GM12872 (cell line): ENCODE data around the gene CGB2.
"Not testable (repeated sequence)": the region's sequence is repeated elsewhere in the genome, so short reads cannot be mapped to it uniquely, and the experiment has no call there.

Source experiments
- TF ChIP-seq, protein P1 (sequence below): IDR thresholded peaks from 3 replicates; pipeline ENCODE4 v1.5.1; 2011; ENCODE audit warnings: low read depth, mild to moderate bottlenecking, low read length, moderate library complexity; ENCODE audit not compliant: insufficient read depth

CGB2 gene

DNA sequence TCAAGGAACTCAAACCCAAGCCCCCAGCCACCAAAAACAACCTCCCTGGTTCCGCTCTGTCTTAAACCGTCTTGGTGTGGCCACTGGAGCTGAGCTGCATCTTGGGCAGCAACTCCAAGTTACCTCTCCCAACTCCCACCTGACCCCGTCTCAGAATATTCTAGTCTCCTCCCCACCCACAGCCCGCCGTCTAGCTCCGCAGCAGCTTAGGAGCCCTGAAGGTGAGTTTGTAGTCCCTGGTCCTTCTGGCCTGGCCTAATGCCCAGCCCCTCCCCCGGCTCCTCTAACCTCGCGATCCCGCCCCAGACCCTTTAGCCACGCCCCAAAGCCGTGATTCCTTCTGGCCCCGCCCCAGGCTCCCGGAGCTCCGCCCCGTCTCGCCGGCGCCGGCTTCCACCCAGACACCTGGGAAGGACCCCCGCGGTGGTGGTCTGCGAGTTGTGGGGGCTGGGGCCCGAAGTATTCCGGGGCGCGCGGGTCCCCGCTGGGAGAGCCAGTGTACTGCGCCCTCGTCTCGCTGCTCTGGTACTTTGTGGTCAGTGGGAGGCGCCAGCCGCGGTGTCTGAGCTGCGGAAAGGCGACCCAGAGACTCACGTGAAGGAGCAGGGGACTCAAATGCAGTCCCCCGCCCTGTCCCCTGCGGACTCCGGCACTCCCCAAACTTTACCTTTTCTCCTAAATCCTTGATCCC, 12.3 kb upstream of the CGB2 start:
- TF ChIP-seq, protein P1, sequence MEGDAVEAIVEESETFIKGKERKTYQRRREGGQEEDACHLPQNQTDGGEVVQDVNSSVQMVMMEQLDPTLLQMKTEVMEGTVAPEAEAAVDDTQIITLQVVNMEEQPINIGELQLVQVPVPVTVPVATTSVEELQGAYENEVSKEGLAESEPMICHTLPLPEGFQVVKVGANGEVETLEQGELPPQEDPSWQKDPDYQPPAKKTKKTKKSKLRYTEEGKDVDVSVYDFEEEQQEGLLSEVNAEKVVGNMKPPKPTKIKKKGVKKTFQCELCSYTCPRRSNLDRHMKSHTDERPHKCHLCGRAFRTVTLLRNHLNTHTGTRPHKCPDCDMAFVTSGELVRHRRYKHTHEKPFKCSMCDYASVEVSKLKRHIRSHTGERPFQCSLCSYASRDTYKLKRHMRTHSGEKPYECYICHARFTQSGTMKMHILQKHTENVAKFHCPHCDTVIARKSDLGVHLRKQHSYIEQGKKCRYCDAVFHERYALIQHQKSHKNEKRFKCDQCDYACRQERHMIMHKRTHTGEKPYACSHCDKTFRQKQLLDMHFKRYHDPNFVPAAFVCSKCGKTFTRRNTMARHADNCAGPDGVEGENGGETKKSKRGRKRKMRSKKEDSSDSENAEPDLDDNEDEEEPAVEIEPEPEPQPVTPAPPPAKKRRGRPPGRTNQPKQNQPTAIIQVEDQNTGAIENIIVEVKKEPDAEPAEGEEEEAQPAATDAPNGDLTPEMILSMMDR: peak; percentile 21; the same call in 1 of the 3 replicates

DNA sequence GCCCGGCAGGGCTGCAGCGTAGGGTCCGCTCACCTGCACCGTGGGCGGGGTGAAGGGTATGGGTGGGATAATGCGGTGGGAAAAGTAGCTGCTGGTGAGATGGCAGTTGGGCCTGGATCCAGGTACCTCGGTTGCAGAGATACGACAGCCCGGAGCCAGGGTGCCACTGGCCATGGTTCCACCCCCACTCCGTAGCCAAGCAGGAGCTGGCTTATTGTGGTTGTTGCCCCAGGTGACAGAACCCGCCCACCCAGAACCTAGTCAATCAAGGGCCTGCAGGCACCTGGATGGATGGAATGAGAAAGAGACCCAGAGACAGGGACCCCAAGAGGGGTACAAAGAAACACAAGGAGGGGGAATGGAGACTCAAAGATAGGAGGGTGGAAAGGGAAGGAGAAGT, 11.3 kb upstream of the CGB2 start:
- TF ChIP-seq, protein P1: no peak

DNA sequence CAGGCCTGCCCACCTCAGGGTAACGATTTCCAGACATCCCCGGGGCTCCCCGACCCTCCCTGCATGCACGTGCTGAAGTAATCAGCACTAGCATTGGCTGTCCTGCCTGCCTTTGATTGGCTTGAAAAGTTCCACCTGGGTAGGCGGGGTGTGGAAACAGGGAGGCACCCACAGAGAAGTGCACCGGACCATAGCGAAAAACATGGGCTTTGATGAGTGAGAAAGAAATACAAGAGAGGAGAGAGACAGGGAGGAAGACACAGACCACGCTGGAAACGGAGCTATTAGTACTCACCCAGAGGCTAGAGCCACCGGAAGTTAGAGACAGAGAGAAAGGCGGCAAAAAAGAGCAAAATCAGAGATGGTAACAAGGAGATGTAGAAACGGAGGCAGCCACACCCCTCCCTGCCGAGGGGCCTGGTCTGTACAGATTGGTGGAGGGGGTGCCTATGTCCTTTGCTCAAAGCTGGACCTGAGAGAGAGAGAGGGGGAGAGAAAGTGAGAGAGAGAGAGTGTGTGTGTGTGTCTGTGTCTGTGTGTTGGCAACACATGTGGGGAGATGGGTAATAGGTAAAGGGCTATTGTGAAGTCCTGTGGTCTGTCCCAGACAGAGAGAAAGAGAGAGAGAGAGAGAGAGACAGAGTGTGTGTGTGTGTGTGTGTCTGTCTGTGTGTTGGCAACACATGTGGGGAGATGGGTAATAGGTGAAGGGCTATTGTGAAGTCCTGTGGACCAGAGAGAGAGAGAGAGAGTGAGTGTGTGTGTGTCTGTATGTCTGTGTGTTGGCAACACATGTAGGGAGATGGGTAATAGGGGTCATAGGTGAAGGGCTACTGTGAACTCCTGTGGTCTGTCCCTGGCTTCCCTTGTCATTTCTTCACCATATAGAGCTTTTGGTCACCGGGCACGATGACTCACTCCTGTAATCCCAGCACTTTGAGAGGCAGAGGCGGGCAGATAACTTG, 10.5 kb upstream of the CGB2 start:
- TF ChIP-seq, protein P1: no peak

DNA sequence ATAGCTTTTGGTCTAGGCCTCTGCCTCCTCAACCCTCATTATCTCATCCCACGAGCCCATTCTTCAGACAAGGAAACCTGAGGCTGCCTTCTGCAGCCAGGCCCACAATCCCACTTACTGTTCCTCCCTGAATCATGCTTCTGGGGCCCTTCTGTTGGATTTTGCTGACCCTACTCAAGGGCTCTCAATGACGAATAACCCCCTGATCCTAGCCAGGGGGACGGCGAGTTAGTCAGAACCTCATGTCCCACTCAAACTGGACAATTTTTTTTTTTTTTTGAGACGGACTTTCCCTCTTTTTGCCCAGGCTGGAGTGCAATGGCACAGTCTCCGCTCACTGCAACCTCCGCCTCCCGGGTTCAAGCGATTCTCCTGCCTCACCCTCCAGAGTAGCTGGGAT, 9.6 kb upstream of the CGB2 start:
- TF ChIP-seq, protein P1: no peak

DNA sequence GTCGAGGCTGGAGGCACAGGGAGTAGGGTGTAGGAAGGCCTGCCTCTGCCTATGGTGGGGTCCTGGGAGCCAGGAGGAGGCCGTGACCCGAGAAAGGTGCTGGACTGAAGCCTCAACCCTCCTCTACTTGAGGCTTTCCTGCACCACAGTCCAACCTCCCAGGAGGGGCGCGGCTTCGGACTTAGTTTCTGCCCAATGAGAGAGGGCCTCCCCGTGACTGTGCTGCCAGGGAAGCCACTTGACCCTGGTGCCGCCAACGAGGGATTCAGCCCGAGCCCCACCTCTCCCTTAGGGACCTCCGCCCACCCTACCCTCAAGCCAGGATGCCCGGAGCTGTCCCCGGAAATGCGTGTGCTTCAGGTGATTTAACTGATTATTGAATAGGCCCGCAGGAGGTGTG, 7.5 kb upstream of the CGB2 start, which contains the start of gene CGB3:
Gene CGB3, minus strand, starts transcription at position 101 of the 400 bp plus-strand sequence. CDS start 362 bp downstream, outside the sequence.
- TF ChIP-seq, protein P1: not testable (repeated sequence)

DNA sequence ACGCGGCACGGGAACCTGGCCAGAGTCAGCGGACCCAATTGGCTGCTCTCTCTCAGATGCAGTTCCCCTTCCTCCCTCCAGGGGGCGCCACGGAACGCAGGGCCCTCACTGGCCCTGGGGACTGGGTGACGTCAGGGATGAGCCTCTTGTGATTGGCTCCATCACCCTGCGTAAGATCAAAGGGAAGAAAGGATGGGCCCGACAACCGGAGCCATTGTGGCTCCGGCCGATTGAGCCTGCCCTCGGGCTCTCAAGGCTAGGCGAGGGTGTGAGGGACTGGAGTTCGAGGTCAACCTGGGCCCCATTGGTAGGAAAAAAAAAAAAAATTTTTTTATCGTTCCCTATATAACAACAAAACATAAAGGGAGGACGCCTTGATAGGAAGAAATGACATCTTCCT, 5.1 kb downstream of the CGB2 start, which contains the start of gene CGB1:
Gene CGB1, minus strand, starts transcription at position 81 of the 400 bp plus-strand sequence. CDS start 184 bp downstream, outside the sequence.
- TF ChIP-seq, protein P1: peak; percentile 71

DNA sequence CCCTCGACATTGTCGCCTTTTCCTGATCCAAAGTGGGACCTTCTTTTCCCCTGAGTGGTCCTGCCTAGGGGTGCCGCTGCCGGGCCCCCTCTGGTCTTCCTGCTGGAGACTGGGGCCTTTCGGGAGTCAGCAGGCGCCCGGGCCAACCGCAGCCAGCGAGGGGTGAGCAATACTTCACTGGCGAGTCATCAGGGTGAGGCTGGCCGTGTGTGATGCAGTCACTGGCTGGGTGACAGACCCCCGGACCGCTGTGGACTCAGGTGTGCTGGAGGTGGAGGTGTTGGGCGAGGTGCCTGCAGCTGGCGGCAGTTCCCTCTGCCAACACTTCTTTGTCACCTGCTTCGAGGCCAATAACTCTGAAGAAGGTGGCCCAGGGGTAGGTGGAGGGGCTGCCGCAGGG, 10.5 kb downstream of the CGB2 start:
- TF ChIP-seq, protein P1: no peak
